Subcutaneous adipose tissue (tissue), 4 donors: ENCODE results near the gene SF3B4. TPM values are rescaled to one million over a fixed set of nuclear protein-coding genes. Genes with fewer than 3 reads are reported as not detected.

Experiments
- total RNA-seq, 4 donors: library from RNA; depleted of rRNA; stranded (reverse); fragments of >200 nt; gene quantifications; one replicate each; pipeline ENCODE4 v1.1.0, GENCODE V29; 2016
- TF ChIP-seq, protein P1 (sequence below): fragments of 450-650 bp; IDR thresholded peaks from one replicate; pipeline ENCODE4 v1.5.1; 2016; ENCODE audit warnings: low read depth, mild to moderate bottlenecking, control low read depth, antibody characterized with exemption, moderate library complexity

Gene SF3B4
- total RNA-seq, 4 donors from 2014 or later = 6.4 to 20.5 (median 7.8) TPM

- TF ChIP-seq, protein P1, sequence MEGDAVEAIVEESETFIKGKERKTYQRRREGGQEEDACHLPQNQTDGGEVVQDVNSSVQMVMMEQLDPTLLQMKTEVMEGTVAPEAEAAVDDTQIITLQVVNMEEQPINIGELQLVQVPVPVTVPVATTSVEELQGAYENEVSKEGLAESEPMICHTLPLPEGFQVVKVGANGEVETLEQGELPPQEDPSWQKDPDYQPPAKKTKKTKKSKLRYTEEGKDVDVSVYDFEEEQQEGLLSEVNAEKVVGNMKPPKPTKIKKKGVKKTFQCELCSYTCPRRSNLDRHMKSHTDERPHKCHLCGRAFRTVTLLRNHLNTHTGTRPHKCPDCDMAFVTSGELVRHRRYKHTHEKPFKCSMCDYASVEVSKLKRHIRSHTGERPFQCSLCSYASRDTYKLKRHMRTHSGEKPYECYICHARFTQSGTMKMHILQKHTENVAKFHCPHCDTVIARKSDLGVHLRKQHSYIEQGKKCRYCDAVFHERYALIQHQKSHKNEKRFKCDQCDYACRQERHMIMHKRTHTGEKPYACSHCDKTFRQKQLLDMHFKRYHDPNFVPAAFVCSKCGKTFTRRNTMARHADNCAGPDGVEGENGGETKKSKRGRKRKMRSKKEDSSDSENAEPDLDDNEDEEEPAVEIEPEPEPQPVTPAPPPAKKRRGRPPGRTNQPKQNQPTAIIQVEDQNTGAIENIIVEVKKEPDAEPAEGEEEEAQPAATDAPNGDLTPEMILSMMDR = no peak
Measured at GRCh38 chr1:149886396-149887195, 41.0 kb downstream of the SF3B4 start.

DNA sequence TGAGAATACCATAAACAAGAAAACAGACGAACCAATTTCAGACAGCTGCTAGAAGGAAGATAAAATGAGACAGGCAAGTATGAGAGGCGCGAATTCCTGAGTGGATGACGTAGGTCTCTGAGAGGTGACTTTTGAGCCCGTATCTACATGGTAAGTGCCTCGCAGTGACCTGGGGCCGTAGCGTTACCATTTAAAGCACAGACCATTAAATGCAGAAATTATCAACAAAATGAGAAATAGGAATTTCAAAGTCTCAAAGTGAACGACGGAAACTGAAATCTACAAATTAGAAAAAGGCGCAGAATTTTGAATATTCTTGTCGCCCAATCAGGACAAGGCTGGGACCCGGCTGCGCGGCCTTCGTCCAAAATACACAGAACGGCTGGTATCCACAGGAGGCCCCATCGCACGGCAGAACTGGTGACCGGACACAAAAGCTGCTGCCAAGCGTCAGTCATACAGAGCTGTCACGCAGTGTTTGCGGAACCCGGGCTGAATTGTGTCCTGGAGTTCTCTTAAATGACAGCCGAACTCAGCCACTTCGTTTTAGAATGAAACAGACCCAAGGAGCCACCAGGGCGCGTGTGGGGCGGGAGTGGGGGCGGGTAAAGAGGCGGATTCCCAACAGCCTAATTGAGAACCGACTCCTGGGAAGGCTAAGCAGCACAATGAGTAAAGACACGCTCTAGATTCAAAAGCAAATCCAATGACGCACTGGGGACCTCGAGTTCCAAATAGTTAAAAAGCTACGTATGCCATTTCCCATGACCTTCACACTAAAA is 42.1 kb downstream of the SF3B4 start:
- TF ChIP-seq, protein P1 = no peak

DNA sequence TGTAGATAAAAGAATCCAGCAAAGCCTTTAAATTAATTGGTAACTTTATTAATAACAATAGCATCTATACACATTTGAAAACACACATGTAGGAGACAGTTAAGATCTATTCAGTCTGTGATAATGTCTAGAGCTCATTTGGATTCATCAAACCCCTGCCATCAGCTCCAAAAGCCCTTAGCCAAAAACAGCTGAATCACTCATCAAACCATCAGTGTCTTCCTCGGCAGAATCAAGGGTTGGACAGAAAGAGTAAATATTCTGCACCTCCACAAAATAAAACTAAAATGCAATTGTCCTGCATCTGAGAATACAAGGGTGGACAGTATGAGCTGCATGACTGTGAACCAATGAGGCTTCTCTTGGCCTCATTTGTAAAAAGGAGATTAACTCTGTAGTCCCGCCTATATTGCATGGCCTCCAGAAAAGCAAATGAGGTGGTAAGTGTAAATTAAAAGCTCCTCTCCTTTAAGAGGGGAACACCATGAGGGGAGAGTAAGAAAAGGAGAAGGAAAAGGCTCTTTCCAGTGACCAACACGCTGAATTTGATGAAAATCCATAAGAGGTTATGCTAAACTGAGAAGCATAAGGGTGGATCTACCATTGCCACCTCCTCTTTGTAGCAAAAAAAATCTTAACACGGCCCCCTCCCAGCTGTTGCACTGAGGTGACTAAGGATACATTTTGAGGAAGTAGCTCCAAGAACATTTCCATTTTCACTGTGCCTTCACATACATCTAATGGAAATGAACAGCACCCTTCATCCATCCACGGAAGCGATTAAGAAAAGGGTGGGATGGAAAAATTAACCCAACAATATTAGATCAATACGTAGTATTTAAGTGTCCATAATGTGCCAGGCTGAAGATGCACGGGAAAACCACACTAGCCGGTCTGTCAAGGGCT is 42.9 kb downstream of the SF3B4 start:
- TF ChIP-seq, protein P1 = no peak

DNA sequence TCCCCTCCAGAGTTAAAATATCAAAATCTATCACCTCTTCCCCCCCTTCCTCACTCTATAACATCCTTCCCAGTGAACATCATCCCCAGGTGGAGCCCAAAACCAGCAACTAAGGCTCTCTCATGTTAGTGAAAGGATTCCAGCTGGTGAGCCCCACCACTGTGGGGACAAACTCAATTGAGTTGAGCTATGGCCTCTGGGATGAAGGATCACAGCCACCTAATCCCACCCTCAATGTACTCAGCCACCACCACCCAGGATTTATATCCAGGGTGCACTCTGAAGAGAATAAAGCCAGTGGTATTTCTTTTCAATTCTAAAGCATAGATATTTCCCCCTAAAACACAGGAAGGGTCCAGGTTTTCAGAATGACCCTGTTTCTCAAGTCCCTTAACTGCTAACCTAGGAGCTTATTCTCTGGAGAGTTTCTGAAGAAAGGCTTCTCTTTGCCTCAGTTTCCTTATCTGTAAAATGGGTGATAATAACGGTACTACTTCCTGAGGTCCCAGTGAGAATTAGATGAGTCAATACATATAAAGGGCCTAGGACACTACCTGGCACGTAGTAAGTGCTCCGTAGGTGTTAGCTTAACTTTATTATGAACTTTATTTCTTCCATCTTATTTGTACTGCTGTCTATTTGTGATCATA is 43.9 kb downstream of the SF3B4 start:
- TF ChIP-seq, protein P1 = no peak

GRCh38 chr1:149881876-149882275 is 45.7 kb downstream of the SF3B4 start:
- TF ChIP-seq, protein P1 = no peak

GRCh38 chr1:149879556-149879955 is 48.0 kb downstream of the SF3B4 start:
- TF ChIP-seq, protein P1 = no peak
